ENCODE measurements around the gene RORB. TPM values are rescaled to one million over a fixed set of nuclear protein-coding genes. Genes with fewer than 3 reads are reported as not detected.

Gene RORB
- polyA plus RNA-seq, 12 donors = 0.11 to 0.25 (median 0.14) TPM; not detected in 2

DNA sequence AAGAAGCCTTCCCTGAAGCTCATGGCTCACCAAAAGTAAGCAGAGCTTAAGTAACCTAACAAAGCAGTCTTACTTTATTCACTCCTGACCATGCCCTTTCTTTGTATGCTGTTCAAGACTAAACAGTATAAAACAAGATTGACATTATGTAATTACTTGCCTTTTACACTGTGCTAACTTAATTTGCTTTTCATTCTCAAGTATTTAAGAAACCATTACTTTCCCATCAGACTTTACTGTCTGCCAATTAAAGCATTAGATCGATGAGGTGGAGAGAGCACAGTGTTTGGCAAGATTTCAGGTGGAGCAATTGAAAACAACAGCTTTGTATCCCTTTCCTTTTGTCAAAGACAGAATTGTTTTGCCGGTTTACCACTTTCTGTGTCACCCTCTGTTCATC lies 98.2 kb downstream of the RORB start:
- no peak for DNase-seq

- DNase-seq = no peak
These were observed 101.7 kb downstream of the RORB start for GRCh38 chr9:74598874-74599273.

GRCh38 chr9:74609671-74610405 lies 112.7 kb downstream of the RORB start:
- DNase-seq = no peak

DNA sequence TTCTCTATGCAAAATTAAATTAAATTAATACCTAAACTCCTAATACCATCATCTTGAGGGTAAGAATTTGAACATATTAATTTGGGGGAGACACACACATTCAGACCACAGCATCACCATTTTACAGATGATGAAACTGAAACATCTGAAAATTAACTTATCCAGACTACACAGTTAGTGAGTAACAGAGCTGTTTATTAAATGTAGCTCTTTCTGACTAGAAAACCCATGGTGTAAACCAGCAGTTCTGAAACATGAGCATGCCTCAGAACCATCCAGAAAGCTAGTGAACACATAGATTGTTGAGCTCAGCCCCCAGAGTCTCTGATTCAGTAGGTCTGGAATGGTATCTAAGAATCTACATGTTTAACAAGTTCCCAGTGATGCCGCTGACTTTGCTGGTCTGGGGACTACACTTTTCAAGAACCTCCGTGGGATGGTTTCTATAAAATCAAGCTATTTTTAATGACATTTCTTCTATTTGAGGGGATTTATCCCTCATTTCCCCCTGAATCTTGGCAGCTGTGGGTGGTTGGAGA lies 113.5 kb downstream of the RORB start:
- no peak for DNase-seq

DNA sequence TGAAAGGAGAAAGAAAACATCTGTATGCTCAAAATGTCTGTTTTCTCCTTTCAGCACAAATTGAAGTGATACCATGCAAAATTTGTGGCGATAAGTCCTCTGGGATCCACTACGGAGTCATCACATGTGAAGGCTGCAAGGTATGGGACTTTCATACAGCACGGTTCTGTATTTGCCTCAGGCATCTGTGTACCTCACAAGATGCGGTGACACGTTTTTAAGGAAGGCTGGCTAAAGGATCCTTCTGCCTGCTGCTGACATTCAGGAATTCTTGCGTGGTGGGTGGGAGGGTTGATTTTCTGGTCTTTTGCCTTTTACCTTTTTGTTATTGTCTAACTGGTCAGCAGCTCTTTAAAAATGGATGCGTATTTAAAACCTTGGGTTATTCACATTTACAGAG lies 133.1 kb downstream of the RORB start:
- DNase-seq = no peak

DNA sequence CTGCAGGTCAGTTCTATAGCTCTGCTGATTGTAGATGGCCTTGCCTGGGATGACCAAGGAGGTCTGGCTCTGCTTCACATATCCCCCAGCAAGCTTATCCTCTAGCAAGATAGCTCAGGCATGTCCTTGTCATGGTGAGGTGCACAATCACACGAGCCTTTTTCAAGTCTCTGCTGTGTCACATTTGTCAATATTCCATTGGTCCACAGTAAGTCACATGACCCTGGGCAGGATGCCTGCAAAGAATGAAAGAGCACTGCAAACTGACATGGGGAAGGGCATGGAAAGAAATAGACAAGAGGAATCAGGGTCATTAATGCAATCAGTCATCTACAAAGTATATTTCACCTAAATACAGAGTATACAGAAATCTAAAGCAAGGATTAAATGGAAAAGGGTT lies 142.0 kb downstream of the RORB start:
- no peak for DNase-seq

GRCh38 chr9:74642376-74642775 lies 145.2 kb downstream of the RORB start:
- no peak for DNase-seq

GRCh38 chr9:74643303-74643923 lies 146.3 kb downstream of the RORB start:
- DNase-seq = no peak

DNA sequence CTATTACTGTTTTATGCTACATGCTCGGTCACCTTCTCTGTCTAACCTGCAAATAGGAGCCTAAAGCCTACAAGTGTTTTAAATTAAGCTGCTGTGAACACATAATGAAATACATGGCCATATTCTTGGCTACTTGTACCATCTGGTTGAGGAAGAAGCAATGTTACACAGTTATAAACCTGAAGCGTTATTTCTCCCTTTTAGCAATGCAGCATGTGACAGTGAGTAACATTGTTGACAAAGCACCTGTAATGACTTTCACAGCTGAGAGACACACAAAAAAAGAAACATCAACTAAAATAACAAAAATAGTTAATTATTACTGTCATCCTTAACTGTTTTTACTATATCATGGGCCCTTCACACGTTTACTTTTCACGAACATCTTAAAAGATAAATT lies 146.9 kb downstream of the RORB start:
- no peak for DNase-seq

DNA sequence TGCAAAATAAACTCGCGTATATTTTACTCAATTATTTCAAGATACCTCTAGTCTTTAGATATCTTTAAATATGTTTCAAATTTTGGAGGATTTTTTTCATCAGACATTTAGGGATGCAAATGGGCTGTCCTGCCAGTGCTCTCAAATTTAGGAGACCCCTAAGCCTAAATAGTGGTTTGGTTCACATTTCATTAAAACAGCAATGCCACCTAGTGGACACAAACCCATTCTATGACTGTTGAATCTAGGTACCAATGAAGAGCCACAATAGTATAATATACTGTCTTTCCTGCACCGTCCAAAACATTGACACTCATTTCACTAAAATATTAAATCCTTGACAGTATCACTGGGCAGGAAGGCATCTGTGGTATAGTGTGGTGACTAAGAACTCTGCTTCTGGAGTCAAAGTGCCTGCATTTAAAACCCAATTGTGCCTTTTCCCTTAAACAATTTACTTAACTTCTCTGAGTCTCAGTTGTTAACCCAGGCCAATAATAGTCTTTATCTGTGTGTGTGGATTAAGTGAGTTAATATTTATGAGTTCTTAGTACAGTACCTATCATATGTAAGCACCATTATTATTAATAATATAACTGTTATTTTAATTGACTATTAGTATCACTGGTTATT lies 148.0 kb downstream of the RORB start:
- peak; percentile 9 for DNase-seq

DNA sequence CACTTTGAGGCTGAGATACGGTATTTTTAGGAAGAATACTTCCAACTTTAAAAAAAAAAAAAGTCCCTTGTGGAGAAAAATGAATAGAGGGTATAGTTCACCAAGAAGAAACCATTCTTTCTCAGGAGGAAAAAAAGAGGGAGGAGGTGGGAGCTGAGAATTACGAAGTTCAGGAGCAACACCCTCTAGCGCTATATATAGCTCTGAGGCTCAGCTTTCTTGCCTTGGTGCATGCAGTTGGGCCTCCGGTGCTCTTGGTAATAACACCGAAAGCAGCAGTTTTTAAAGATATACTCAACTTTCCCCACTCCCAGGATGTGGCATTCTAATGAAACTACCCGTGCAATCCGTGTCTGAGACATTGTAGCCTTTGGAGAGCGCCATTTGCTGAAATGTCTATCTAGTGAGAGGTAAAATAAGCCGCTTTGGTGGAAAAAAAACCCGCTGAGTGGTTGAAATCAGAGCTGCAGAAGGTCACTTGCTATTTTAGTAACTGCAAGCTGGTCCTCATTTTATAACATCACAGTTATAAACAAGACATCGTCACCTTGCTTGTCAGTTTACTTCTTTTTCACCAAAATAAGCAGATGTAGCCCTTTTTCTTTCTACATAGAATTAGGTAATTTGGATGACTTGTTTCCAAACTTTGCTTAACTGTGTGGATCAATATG lies 156.4 kb downstream of the RORB start:
- no peak for DNase-seq

- no peak for DNase-seq
These were observed 165.5 kb downstream of the RORB start for GRCh38 chr9:74662674-74663073.

DNA sequence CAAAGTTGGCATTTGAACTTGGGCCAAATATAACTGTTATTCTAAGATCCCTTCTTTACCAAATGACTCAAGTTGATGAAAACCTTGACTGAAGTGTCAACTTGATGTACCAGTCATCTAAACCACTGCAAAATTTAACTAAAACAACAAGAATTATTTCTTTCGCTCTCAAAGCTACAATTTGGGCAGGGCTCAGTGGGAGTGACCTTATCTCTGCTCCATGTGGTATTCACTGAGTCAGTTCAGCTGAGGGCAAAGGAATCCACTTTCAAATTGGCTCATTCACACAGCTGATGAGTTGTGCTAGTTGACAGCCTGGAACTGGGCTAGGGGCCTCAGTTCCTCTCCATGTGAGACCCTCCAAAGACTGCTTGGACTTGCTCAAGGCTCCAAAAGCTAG lies 166.3 kb downstream of the RORB start:
- no peak for DNase-seq

DNA sequence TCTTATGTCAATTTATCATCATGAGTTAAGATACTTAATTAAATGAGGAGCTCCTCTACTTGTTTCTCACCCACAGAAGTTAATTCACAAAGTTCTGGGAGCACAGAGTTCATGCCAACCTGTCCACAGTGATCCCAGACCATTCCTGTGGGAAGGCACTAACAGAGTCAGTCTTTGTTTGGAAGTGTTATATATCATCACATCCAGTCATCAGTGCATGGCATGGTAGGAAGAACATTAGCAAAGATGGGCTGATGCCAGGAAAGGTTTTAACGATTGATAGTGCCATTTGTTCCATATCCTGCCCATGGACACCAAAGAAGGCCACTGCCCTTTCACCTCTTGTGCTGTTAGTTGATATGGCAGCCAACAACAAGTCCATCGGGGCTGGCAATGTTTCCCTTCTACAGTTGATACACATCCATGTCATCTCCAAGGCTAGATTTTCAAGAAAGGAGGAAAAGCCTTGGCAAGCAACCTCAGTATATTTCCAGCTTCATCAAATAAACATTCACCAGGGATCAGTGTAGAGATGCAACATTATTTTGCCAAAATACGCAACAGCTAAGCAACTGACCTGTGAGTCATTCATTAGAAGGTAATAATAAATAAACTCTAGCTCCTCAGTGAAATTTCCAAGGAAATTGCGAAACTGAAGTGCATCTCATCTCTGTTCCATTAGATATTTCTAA lies 169.6 kb downstream of the RORB start:
- no peak for DNase-seq

DNA sequence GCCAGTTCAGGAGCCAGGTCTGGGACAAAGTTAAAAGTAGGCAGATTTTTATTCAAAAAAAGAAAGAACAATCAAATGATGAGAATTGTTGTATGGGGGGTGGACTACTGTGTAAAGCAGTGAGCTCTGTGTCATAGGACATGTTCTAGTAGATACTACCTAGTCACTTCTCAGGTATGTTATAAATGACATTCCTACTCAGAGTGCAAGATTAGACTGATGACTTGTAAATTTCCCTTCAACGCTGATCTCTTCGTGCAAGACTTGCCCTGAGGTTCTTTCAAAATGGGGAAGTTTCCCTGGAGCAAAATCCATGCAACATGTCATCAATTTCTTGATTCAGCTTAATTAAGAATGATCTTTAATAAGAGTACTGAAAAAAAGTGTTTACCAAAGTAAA lies 175.1 kb downstream of the RORB start:
- no peak for DNase-seq

- no peak for DNase-seq
These were observed 176.9 kb downstream of the RORB start for GRCh38 chr9:74674077-74674476.

DNA sequence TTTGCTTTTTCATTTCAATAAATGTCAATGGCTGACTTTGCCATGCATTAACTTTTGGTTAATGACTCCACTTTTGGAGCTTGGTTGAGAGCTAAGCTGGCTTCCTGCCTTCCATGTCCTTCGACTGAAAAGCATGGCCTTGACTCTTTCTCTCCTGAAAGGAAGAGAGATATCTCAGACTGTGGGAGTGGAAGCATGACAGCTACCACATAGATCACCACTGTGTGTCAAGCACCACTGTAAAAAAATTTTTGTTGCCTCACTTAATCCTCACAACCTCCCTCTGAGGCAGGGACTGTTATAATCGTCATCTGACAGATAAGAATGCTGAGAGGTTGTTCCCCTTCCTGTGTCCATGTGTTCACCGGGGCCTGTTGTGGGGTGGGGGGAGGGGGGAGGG lies 184.8 kb downstream of the RORB start:
- no peak for DNase-seq

DNA sequence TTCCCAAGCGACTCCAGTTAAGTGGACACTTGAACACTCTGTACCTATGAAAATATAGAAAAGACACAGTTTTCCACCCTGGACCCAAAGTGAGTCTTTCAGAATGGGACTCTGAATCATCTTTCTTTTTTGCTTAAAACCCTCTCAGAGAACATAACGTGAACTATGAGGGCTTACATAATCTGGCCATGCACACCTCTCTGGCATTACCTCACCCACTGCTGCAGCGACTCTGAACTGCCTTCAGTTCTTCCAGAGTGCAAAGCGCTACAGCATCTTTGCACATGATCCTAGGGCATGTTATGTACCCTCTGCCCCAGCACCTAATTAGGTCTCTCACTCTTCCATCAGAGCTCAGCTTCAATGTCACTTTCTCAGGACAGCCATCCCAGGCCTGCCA lies 186.2 kb downstream of the RORB start:
- DNase-seq = no peak

GRCh38 chr9:74691058-74691457 lies 193.9 kb downstream of the RORB start:
- DNase-seq = no peak

- no peak for DNase-seq
These were observed 199.4 kb downstream of the RORB start for GRCh38 chr9:74696520-74696919.

DNA sequence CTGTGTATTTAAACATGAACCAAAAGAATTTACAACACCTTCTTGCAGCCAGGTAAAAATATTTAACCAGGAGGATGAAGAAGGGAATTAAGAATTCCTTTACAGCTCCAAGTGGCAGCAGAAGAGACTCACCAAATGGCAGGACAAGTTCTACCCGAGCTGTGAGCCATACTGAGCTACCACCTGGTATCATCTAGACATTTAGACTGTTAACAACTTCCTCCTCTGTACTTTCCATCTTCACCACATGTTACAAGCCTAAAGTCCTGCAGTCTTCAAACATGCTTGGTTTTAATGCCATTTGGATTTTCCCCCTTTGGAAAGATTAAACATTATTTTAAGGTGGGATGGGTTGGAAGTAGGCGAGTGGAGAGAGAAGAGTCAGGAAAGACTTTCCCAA lies 200.4 kb downstream of the RORB start:
- DNase-seq = no peak

DNA sequence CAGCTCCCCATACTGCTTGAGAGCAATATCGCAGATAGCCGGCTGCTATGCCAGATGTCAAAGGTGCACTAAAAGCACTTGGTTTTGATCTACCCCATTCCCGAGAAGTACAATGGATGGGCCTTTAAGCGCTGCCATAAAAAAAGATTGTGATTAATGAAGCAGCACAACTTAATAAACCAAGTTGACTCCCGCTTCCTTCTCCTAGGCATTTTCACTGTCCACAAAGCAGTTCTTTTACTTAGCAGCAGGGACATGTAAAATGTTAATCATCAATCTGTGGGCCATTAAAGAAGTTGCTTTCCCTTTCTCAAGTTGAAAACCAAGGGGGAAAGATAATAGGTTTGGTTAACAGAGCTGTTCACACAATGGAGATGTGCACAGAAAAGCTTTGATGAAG lies 214.2 kb downstream of the RORB start:
- DNase-seq = no peak

Data from muscle of arm (tissue), 12 donors.